DOHH2 (cell line): ENCODE measurements around the gene SPIRE1.

Experiments
- H3F3A ChIP-seq: fragments of 200-600 bp; sonication (generic), shearing (Covaris generic); 2 replicates; pipeline ENCODE4 v1.6.0; 2016; ENCODE audit warnings: antibody characterized with exemption, mild to moderate bottlenecking; ENCODE audit not compliant: control insufficient read depth, insufficient read depth
- H3K27ac ChIP-seq: fragments of 200-600 bp; sonication (generic); 2 replicates; pipeline ENCODE4 v1.5.1; 2014; ENCODE audit warnings: low read depth, mild to moderate bottlenecking, low read length, moderate library complexity
- H3K27me3 ChIP-seq: fragments of 200-600 bp; sonication (generic); 2 replicates; pipeline ENCODE4 v1.6.1; 2014; ENCODE audit warnings: mild to moderate bottlenecking, low read length, mixed read lengths; ENCODE audit not compliant: control insufficient read depth
- H3K36me3 ChIP-seq: fragments of 200-600 bp; sonication (generic); 2 replicates; pipeline ENCODE4 v1.6.1; 2014; ENCODE audit warnings: mild to moderate bottlenecking, low read length, moderate library complexity, mixed read lengths; ENCODE audit not compliant: control insufficient read depth
- H3K4me1 ChIP-seq: fragments of 200-600 bp; sonication (generic); 2 replicates; pipeline ENCODE4 v1.6.1; 2014; ENCODE audit warnings: mild to moderate bottlenecking, low read length, mixed read lengths; ENCODE audit not compliant: control insufficient read depth
- H3K4me2 ChIP-seq: fragments of 200-600 bp; sonication (generic); 2 replicates; pipeline ENCODE4 v1.6.0; 2014; ENCODE audit warnings: mild to moderate bottlenecking, low read length, moderate library complexity
- H3K4me3 ChIP-seq: fragments of 200-600 bp; sonication (generic); 2 replicates; pipeline ENCODE4 v1.5.1; 2014; ENCODE audit warnings: mild to moderate bottlenecking, low read length, mixed read lengths
- H3K79me2 ChIP-seq: fragments of 200-600 bp; sonication (generic); 2 replicates; pipeline ENCODE4 v1.6.1; 2014; ENCODE audit warnings: mild to moderate bottlenecking, low read length, mixed read lengths; ENCODE audit not compliant: control insufficient read depth
- H3K9me2 ChIP-seq: fragments of 200-600 bp; sonication (generic); replicated peaks from 2 replicates; pipeline ENCODE4 v1.6.1; 2014; ENCODE audit warnings: mild to moderate bottlenecking, low read length, mixed read lengths; ENCODE audit not compliant: control insufficient read depth
- H3K9me3 ChIP-seq: fragments of 200-600 bp; sonication (generic); 2 replicates; pipeline ENCODE4 v1.6.1; 2014; ENCODE audit warnings: antibody characterized with exemption, low read length, mixed read lengths; ENCODE audit not compliant: control insufficient read depth, insufficient read depth
- H4K20me1 ChIP-seq: fragments of 200-600 bp; sonication (generic); 2 replicates; pipeline ENCODE4 v1.6.0; 2014; ENCODE audit warnings: low read depth, mild to moderate bottlenecking, antibody characterized with exemption, low read length, moderate library complexity; ENCODE audit not compliant: control insufficient read depth, insufficient read depth
- CTCF ChIP-seq: fragments of 200-600 bp; sonication (generic); IDR thresholded peaks from one replicate; pipeline ENCODE4 v1.5.1; 2014; ENCODE audit warnings: antibody characterized with exemption, mild to moderate bottlenecking, low read depth, low read length; ENCODE audit not compliant: poor library complexity, severe bottlenecking
- EZH2phosphoT487 ChIP-seq: fragments of 200-600 bp; sonication (generic); IDR thresholded peaks from 2 replicates; pipeline ENCODE4 v1.6.1; 2017; ENCODE audit warnings: borderline replicate concordance, mild to moderate bottlenecking, antibody characterized with exemption, low read length, moderate library complexity, mixed read lengths

Gene SPIRE1

GRCh38 chr18:12520442-12520992 lies 137.4 kb downstream of the SPIRE1 start:
- peak overlapping the region; percentile 18 for H3K4me2 ChIP-seq

GRCh38 chr18:12518832-12519531 lies 138.9 kb downstream of the SPIRE1 start:
- H4K20me1 ChIP-seq, result no peaks in the 10 kb centered on the region
- H3K9me2 ChIP-seq, result no peaks in the 10 kb centered on the region
- H3K27me3 ChIP-seq, result no peaks in the 10 kb centered on the region
- no peaks in the 10 kb centered on the region for H3K9me3 ChIP-seq
- H3K79me2 ChIP-seq, result no peaks in the 10 kb centered on the region
- no peak overlapping the region for H3K27ac ChIP-seq
- H3K36me3 ChIP-seq, result no peaks in the 10 kb centered on the region
- peaks cover 8% of the 10 kb centered on the region for H3K4me1 ChIP-seq
- H3K4me2 ChIP-seq, result no peak overlapping the region
- no peak overlapping the region for H3K4me3 ChIP-seq
- TF ChIP-seq EZH2phosphoT487, result no peak
- TF ChIP-seq CTCF, result no peak
- no peaks in the 10 kb centered on the region for H3F3A ChIP-seq

More at GRCh38 chr18:12520442-12520992, 137.4 kb downstream of the SPIRE1 start:
- H3K4me3 ChIP-seq, result no peak overlapping the region
- H3K9me3 ChIP-seq, result no peaks in the 10 kb centered on the region
- H3K79me2 ChIP-seq, result no peaks in the 10 kb centered on the region
- TF ChIP-seq EZH2phosphoT487, result no peak
- no peak for TF ChIP-seq CTCF
- no peaks in the 10 kb centered on the region for H3K9me2 ChIP-seq
- no peaks in the 10 kb centered on the region for H4K20me1 ChIP-seq
- peaks cover 8% of the 10 kb centered on the region for H3K4me1 ChIP-seq
- no peaks in the 10 kb centered on the region for H3K36me3 ChIP-seq
- no peaks in the 10 kb centered on the region for H3K27me3 ChIP-seq
- no peaks in the 10 kb centered on the region for H3F3A ChIP-seq
- peak overlapping the region; percentile 12; the same call in 1 of the 2 replicates for H3K27ac ChIP-seq

- Histone ChIP-seq H3K9me2 (no peaks in the 10 kb centered on the region), H3K36me3 (no peaks in the 10 kb centered on the region), H3F3A (no peaks in the 10 kb centered on the region), H3K27me3 (no peaks in the 10 kb centered on the region), H3K27ac (no peak overlapping the region), H3K4me2 (no peak overlapping the region), H3K4me1 (peaks cover 8% of the 10 kb centered on the region), H4K20me1 (no peaks in the 10 kb centered on the region), H3K79me2 (no peaks in the 10 kb centered on the region), H3K4me3 (no peak overlapping the region), H3K9me3 (no peaks in the 10 kb centered on the region)
- TF ChIP-seq EZH2phosphoT487, result no peak
- no peak for TF ChIP-seq CTCF
Observed at GRCh38 chr18:12518326-12518725, 139.6 kb downstream of the SPIRE1 start.
